ENCODE results near the gene SLC9A2. TPM values are rescaled to one million over a fixed set of nuclear protein-coding genes. Genes with fewer than 3 reads are reported as not detected.

SLC9A2 gene
- total and polyA plus RNA-seq, 2 of the 13 experiments (the other 11 are each of a cell fraction or from before 2014, with no cell fraction given): 0.02 TPM; not detected in 1

DNA sequence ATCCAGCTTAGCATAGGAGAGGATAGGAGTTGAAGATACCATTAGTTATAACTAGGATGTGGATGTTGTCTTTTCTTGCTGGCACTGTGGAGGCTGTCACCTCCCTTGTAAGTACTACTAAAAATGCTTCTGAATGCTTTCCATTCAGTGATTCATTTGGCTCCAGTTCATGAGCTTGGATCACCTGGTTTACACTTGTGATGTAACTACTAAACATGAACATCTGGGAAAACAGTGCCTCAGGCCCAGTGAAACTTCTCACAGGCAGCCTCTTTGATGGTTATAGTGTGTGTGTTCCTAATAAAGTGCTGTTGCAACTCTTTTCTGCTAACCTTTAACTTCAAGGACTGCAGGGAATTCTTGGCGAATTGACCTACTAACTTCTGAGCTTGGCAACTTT, 13.0 kb upstream of the SLC9A2 start:
- Histone ChIP-seq H4K20me1 (ENCODE audit: insufficient read depth, low read length) (no peaks in the 10 kb centered on the region), H2AFZ (ENCODE audit: low read length) (no peak overlapping the region), H3K9ac (ENCODE audit: insufficient read depth, low read depth, low read length) (no peak overlapping the region), H3K4me1 (ENCODE audit: insufficient read depth, low read length) (no peaks in the 10 kb centered on the region), H3K36me3 (replicated peaks in 1 of 2; ENCODE audit: control insufficient read depth in 1 of 2, insufficient read depth in 2 of 2, low read length in 2 of 2) (no peaks in the 10 kb centered on the region), H3K79me2 (ENCODE audit: insufficient read depth, low read length) (no peaks in the 10 kb centered on the region), H3K27me3 (ENCODE audit: control insufficient read depth in 1 of 2, insufficient read depth in 2 of 2, low read length in 2 of 2) (no peaks in the 10 kb centered on the region; a peak in 1 of 5 replicates), H3K27ac (ENCODE audit: extremely low read length, insufficient read depth, low read length) (no peak overlapping the region), H3K4me3 (replicated peaks in 1 of 3; ENCODE audit: insufficient read depth in 1 of 3, low read depth in 2 of 3, low read length in 3 of 3) (no peak overlapping the region), H3K9me3 (ENCODE audit: low read length) (no peaks in the 10 kb centered on the region), H3K4me2 (ENCODE audit: low read depth, low read length) (no peak overlapping the region)
- ATAC-seq (no peak), DNase-seq (ENCODE audit: low spot score) (no peak), FAIRE-seq (no peak)
- intact Hi-C loops (cut with micrococcal nuclease; ENCODE audit: unreplicated experiment) (no loop called here), in situ Hi-C loops (cut with HindIII; ENCODE audit: extremely low pct_ligation_motif_present, low pct_unique_long_range_greater_than_20kb) (no loop called here)
- CTCF ChIA-PET (ENCODE audit: low intra/inter-chr PET ratio, low total read pairs): no interaction called here
- BruUV-seq (replicated peaks): no TSS peak
- POLR2A ChIA-PET: no interaction called here
- no peak for TF ChIP-seq PCBP1 (IDR thresholded peaks at IDR 0.05; ENCODE audit: borderline replicate concordance, low read depth, low read length)
- TF ChIP-seq SP4 (CRISPR knock-in tag; IDR thresholded peaks at IDR 0.05): no peak
- TF ChIP-seq CHD2 (IDR thresholded peaks at IDR 0.05; ENCODE audit: low read depth, low read length): no peak
- no peak for TF ChIP-seq ZNF282 (IDR thresholded peaks at IDR 0.05; ENCODE audit: partially characterized antibody)
- 0% methylated on average over 1 of the region's 1 CpG for WGBS (ENCODE audit: low lambda C conversion rate)

GRCh38 chr2:102615620-102616436, 3.5 kb upstream of the SLC9A2 start:
- H3K79me2 ChIP-seq (ENCODE audit: insufficient read depth, low read length): no peaks in the 10 kb centered on the region
- no peaks in the 10 kb centered on the region for H4K20me1 ChIP-seq (ENCODE audit: insufficient read depth, low read length)
- WGBS (ENCODE audit: low lambda C conversion rate): 18% methylated on average over 5 of the region's 5 CpGs
- ChIA-PET CTCF (ENCODE audit: low intra/inter-chr PET ratio, low total read pairs) (interaction anchor here (1.9 to 2.7 kb wide), 2 partner anchors 95 to 143 kb away, joined by 16 to 19 read pairs; partner anchors contain the start of gene SLC9A4), POLR2A (no interaction called here)
- H3K9ac ChIP-seq (ENCODE audit: insufficient read depth, low read depth, low read length): no peak overlapping the region
- BruUV-seq (replicated peaks): no TSS peak
- H2AFZ ChIP-seq (ENCODE audit: low read length): no peak overlapping the region
- FAIRE-seq (peak; percentile 93), DNase-seq (ENCODE audit: low spot score) (peak; percentile 60), ATAC-seq (peak; percentile 93)
- no peak overlapping the region for H3K27ac ChIP-seq (ENCODE audit: extremely low read length, insufficient read depth, low read length)
- intact Hi-C loops (cut with micrococcal nuclease; ENCODE audit: unreplicated experiment) (loop anchor here (1.0 to 5.0 kb wide), 5 partner anchors 86 to 191 kb away; partner anchors contain the start of gene SLC9A4), in situ Hi-C loops (cut with HindIII; ENCODE audit: extremely low pct_ligation_motif_present, low pct_unique_long_range_greater_than_20kb) (loop anchor here (5.0 kb wide), 1 partner anchor 144 kb away; the partner anchor contains the start of gene SLC9A4)
- no peak overlapping the region for H3K4me2 ChIP-seq (ENCODE audit: low read depth, low read length)
- peaks cover 8 to 45% of the 10 kb centered on the region in 2 experiments for H3K27me3 ChIP-seq (ENCODE audit: control insufficient read depth in 1 of 2, insufficient read depth in 2 of 2, low read length in 2 of 2)
- H3K36me3 ChIP-seq (replicated peaks in 1 of 2; ENCODE audit: control insufficient read depth in 1 of 2, insufficient read depth in 2 of 2, low read length in 2 of 2): no peaks in the 10 kb centered on the region
- H3K4me1 ChIP-seq (ENCODE audit: insufficient read depth, low read length): peaks cover 12% of the 10 kb centered on the region; the same call in 1 of the 2 replicates
- H3K4me3 ChIP-seq (replicated peaks in 1 of 3; ENCODE audit: insufficient read depth in 1 of 3, low read depth in 2 of 3, low read length in 3 of 3): no peak overlapping the region
- H3K9me3 ChIP-seq (ENCODE audit: low read length): no peaks in the 10 kb centered on the region
- TF ChIP-seq XRCC5 (optimal IDR thresholded peaks at IDR 0.05; ENCODE audit: low read length): peak; percentile 87
- 0 out of 2 replicates have a peak, but pooled peaks have one; percentile 22 for TF ChIP-seq MIER3 (CRISPR knock-in tag; IDR thresholded peaks at IDR 0.05; ENCODE audit: borderline replicate concordance)
- TF ChIP-seq FOXO4 (CRISPR knock-in tag; conservative IDR thresholded peaks at IDR 0.05): no peak
- peak; percentile 36 for TF ChIP-seq TEAD3 (CRISPR knock-in tag; optimal IDR thresholded peaks at IDR 0.05; ENCODE audit: borderline replicate concordance)
- TF ChIP-seq CREBL2 (CRISPR knock-in tag; IDR thresholded peaks at IDR 0.05; ENCODE audit: borderline replicate concordance): no peak
- TF ChIP-seq ELF3 (CRISPR knock-in tag; IDR thresholded peaks at IDR 0.05): 0 out of 2 replicates have a peak, but pooled peaks have one; percentile 41
- TF ChIP-seq ZHX1 (CRISPR knock-in tag; IDR thresholded peaks at IDR 0.05; ENCODE audit: low read depth): no peak
- TF ChIP-seq MIXL1 (CRISPR knock-in tag; IDR thresholded peaks at IDR 0.05): 0 out of 2 replicates have a peak, but pooled peaks have one; percentile 59
- TF ChIP-seq SMC3 (IDR thresholded peaks at IDR 0.05; ENCODE audit: low read length): peak; percentile 95
- TF ChIP-seq RAD21 (CRISPR knock-in tag; IDR thresholded peaks at IDR 0.05): peak; percentile 76

Measured in HepG2 (cell line).